ENCODE measurements around the gene SIL1.

DNA sequence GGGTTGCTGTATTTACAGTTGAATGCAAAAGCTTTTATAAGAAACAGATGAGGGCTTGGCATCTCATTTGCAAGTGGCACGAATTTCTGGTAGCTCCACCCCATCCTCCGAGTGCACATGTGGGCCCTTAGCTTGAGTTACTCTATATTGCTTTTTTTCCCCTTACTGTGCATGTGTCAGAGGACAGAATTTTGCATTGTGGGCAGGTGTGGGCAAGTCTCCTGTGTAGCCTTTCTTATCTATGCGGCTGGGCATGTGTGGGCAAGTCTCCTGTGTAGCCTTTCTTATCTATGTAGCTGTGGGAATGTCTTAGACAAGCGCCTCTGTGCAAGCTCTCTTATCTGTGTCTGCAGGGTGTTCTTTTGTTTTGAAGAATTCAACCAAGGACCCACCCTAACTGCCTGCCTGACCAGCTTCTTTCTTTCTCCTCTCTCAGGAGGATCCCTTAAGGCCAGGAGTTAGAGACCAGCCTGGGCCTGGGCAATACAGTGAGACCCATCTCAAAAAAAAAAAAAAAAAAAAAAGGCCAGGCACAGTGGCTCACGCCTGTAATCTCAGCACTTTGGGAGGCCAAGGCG lies 34.1 kb upstream of the SIL1 start:
- TF ChIP-seq, protein P1, sequence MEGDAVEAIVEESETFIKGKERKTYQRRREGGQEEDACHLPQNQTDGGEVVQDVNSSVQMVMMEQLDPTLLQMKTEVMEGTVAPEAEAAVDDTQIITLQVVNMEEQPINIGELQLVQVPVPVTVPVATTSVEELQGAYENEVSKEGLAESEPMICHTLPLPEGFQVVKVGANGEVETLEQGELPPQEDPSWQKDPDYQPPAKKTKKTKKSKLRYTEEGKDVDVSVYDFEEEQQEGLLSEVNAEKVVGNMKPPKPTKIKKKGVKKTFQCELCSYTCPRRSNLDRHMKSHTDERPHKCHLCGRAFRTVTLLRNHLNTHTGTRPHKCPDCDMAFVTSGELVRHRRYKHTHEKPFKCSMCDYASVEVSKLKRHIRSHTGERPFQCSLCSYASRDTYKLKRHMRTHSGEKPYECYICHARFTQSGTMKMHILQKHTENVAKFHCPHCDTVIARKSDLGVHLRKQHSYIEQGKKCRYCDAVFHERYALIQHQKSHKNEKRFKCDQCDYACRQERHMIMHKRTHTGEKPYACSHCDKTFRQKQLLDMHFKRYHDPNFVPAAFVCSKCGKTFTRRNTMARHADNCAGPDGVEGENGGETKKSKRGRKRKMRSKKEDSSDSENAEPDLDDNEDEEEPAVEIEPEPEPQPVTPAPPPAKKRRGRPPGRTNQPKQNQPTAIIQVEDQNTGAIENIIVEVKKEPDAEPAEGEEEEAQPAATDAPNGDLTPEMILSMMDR (IDR thresholded peaks at IDR 0.05), result no peak
- TF ChIP-seq ZNF232 (CRISPR knock-in tag; IDR thresholded peaks at IDR 0.05) (no peak), GRHL2 (CRISPR knock-in tag; IDR thresholded peaks at IDR 0.05; ENCODE audit: insufficient replicate concordance, severe bottlenecking) (no peak), ETV6 (CRISPR knock-in tag; IDR thresholded peaks at IDR 0.05) (no peak), NR1H2 (CRISPR knock-in tag; IDR thresholded peaks at IDR 0.05) (no peak), TCF7 (CRISPR knock-in tag; IDR thresholded peaks at IDR 0.05; ENCODE audit: low read depth) (no peak), JAZF1 (CRISPR knock-in tag; IDR thresholded peaks at IDR 0.05) (no peak)
- TF ChIP-seq, protein P2, sequence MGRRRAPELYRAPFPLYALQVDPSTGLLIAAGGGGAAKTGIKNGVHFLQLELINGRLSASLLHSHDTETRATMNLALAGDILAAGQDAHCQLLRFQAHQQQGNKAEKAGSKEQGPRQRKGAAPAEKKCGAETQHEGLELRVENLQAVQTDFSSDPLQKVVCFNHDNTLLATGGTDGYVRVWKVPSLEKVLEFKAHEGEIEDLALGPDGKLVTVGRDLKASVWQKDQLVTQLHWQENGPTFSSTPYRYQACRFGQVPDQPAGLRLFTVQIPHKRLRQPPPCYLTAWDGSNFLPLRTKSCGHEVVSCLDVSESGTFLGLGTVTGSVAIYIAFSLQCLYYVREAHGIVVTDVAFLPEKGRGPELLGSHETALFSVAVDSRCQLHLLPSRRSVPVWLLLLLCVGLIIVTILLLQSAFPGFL (CRISPR knock-in tag; IDR thresholded peaks at IDR 0.05; ENCODE audit: borderline replicate concordance), result no peak

Measured in WTC11 (cell line).